Thyroid gland (tissue), 4 donors: ENCODE results near the gene ZBTB16.

Experiments used
- CTCF ChIP-seq, 6 experiments: fragments of 200-600 bp in 3 of 6; fragments of 450-650 bp in 3 of 6; sonication (generic) in 3 of 6; IDR thresholded peaks; one replicate each; pipeline ENCODE4 v1.5.1; 2016 to 2019; ENCODE audit warnings: antibody characterized with exemption in 6 of 6, mild to moderate bottlenecking in 2 of 6, inconsistent platforms in 1 of 6, moderate library complexity in 1 of 6
- POLR2A ChIP-seq, 2 donors: fragments of 450-650 bp; IDR thresholded peaks; one replicate each; pipeline ENCODE4 v1.6.1; 2017; ENCODE audit warnings: antibody characterized with exemption in 2 of 2, mild to moderate bottlenecking in 2 of 2, moderate library complexity in 1 of 2

DNA sequence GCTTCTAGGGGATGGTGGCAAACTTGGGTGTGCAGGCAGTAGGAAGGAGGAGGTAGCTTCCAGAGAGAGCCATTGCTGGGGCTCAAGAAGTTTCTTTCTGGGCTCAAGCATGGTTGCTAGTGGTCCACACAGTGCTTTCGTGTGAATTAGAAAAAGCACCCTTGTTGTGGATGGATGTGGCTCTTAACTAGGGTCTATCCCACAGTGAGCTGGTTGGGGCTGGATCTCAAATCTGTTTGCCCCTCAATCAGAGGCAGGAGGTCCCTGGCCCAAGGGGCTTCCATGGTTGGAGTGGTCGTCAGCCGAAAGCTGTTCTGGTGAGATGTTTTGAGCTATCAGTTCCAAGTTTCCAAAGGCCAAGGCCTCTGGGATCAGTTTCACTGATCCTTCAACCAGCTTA, 35.0 kb downstream of the ZBTB16 start:
- no peak for TF ChIP-seq CTCF (IDR thresholded peaks at IDR 0.05)
- no peak for TF ChIP-seq POLR2A (IDR thresholded peaks at IDR 0.05)
